ENCODE results near the gene PLCL2.

DNA sequence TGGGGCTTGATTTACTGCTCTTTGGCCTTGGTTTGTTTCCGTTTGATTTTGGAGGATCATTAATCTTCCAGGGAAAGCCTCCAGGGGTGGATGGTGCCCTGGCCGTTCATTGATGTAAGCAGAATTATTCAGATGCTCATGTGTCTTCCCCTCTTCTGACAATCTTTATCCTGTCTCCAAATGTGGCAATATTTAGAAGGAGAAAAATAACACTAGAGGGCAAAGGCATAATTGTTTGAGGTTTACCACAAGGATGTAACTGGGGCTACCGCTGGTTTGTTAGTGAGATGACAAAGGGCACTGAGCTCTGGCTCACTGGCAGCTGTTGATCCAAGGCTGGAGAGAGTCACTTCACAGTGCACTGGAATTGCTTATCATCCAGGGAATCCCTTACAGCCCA lies 18.2 kb upstream of the PLCL2 start:
- TF ChIP-seq SUZ12 (IDR thresholded peaks at IDR 0.05; ENCODE audit: extremely low read depth, insufficient read depth, insufficient read length) (no peak), YY1 (IDR thresholded peaks at IDR 0.05; ENCODE audit: insufficient read depth, insufficient read length) (no peak), ZNF274 (IDR thresholded peaks at IDR 0.05; ENCODE audit: low read depth, low read length) (no peak)
